Epithelial cell of esophagus (primary cell): Measurements from ENCODE around the gene AP2A1.

Experiments
- DNase-seq: peaks from one replicate; pipeline ENCODE4 v3.0.0; 2010; ENCODE audit warnings: low read depth
- H3K4me3 ChIP-seq: 2 replicates; pipeline ENCODE4 v1.5.1; 2011; ENCODE audit warnings: mild to moderate bottlenecking, low read length, control low read depth
- TF ChIP-seq, protein P1 (sequence below): IDR thresholded peaks from 2 replicates; pipeline ENCODE4 v1.5.1; 2011; ENCODE audit warnings: low read depth, mild to moderate bottlenecking, low read length, control low read depth, inconsistent platforms; ENCODE audit not compliant: insufficient read depth; ENCODE audit errors: missing control alignments

The AP2A1 gene

DNA sequence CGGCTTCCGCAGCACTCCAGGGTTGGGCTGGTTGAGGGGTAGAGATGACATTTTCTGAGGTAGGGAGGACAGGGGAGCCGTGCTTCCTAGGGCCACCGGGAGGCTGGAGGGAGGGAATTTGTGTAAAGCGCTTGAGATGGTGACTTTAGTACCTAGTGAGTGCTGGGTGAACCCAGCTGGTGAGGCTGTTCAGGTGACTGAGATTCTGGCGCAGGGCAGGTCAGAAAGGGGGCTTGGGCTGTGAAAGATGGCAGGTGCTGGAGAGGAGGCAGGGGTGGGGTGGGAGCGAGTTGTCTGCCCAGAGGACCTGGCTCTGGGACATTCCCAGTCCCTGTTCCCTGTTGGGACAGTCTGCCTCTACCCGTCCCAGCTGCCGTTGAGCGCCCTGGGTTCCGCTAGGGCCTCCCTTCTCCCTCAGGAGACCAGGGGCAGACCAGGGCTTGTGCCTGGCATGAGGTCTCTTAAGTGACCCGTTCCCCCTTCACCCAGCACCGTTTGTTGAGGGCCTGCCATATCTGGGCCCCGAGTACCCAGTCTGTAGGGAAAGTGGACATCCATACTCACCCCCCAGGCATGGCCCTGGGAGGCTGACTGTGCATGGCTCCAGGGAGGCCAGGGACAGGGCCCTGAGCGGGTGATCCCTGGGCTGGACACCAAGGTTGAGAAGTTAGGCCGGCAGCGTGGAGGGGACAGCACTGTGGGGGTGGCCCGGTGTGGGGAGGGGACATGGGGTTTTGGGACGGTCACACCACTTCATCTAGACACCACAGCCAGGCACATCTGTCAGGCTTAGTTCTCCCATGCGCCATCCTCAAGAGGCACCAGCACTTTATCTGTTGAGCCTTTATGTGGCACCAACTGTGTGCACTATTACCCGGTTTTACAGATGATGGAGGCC is 89.1 kb downstream of the AP2A1 start:
- TF ChIP-seq, protein P1, sequence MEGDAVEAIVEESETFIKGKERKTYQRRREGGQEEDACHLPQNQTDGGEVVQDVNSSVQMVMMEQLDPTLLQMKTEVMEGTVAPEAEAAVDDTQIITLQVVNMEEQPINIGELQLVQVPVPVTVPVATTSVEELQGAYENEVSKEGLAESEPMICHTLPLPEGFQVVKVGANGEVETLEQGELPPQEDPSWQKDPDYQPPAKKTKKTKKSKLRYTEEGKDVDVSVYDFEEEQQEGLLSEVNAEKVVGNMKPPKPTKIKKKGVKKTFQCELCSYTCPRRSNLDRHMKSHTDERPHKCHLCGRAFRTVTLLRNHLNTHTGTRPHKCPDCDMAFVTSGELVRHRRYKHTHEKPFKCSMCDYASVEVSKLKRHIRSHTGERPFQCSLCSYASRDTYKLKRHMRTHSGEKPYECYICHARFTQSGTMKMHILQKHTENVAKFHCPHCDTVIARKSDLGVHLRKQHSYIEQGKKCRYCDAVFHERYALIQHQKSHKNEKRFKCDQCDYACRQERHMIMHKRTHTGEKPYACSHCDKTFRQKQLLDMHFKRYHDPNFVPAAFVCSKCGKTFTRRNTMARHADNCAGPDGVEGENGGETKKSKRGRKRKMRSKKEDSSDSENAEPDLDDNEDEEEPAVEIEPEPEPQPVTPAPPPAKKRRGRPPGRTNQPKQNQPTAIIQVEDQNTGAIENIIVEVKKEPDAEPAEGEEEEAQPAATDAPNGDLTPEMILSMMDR = no peak
- no peak overlapping the region for H3K4me3 ChIP-seq
- DNase-seq = no peak

DNA sequence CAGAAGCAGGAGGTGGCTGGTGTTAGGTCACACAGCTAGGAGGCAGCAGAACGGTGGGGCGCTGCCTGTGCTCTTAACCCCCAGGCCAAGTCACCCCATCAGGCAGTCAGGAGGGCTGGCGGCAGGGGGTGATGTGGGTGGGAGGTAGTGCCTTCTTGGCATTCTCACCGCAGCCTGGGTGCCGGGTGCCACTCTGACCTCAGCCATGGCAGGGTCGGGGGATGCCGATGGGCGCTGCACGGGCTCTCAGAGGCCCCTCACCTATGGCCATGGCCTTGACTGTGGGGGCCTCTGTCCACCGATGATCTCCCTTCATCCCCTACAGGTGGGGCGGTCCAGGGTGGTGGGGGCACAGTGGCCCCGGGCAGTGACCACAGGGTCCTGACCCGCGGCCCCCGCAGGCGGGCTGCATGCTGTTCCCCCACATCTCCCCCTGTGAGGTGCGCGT is 89.8 kb downstream of the AP2A1 start:
- DNase-seq = no peak
- TF ChIP-seq, protein P1 = no peak
- H3K4me3 ChIP-seq = no peak overlapping the region
